GM12873 (cell line): ENCODE measurements around the gene TLE5.

Experiments
- CTCF ChIP-seq: IDR thresholded peaks from 2 replicates; pipeline ENCODE4 v1.5.1; 2012; ENCODE audit warnings: low read depth, mild to moderate bottlenecking, moderate library complexity, low read length, control low read depth; ENCODE audit not compliant: insufficient read depth; ENCODE audit errors: missing control alignments

Gene TLE5

GRCh38 chr19:3012621-3013262 lies 49.6 kb downstream of the TLE5 start:
- TF ChIP-seq CTCF: no peak

GRCh38 chr19:3010871-3011270 lies 51.4 kb downstream of the TLE5 start:
- no peak for TF ChIP-seq CTCF

GRCh38 chr19:3008994-3009393 lies 53.3 kb downstream of the TLE5 start:
- TF ChIP-seq CTCF: no peak

- no peak for TF ChIP-seq CTCF
Observed at GRCh38 chr19:3007975-3008374, 54.3 kb downstream of the TLE5 start.

GRCh38 chr19:3006075-3006767 lies 56.1 kb downstream of the TLE5 start:
- TF ChIP-seq CTCF: no peak

GRCh38 chr19:3005345-3005744 lies 57.0 kb downstream of the TLE5 start:
- TF ChIP-seq CTCF: no peak

GRCh38 chr19:3004522-3004921 lies 57.8 kb downstream of the TLE5 start:
- TF ChIP-seq CTCF: no peak
